Glutamatergic neuron (in vitro differentiated cells): ENCODE data around the gene KLHL30. TPM values are rescaled to one million over a fixed set of nuclear protein-coding genes. Genes with fewer than 3 reads are reported as not detected.

ENCODE experiments used
- DNase-seq: peaks from one replicate; pipeline ENCODE4 v3.0.0; 2022
- H3K27ac Mint-ChIP-seq: one replicate; pipeline ENCODE4 v1.8.0; 2020; ENCODE audit warnings: mild to moderate bottlenecking, mixed read lengths, inconsistent platforms; ENCODE audit not compliant: unreplicated experiment
- H3K27me3 Mint-ChIP-seq: one replicate; pipeline ENCODE4 v1.8.0; 2020; ENCODE audit warnings: mild to moderate bottlenecking, moderate library complexity, mixed read lengths, inconsistent platforms; ENCODE audit not compliant: unreplicated experiment
- H3K36me3 Mint-ChIP-seq: one replicate; pipeline ENCODE4 v1.8.0; 2020; ENCODE audit warnings: mild to moderate bottlenecking, mixed read lengths, inconsistent platforms; ENCODE audit not compliant: unreplicated experiment
- H3K4me1 Mint-ChIP-seq: one replicate; pipeline ENCODE4 v1.8.0; 2020; ENCODE audit warnings: mild to moderate bottlenecking, low read depth, mixed read lengths, inconsistent platforms; ENCODE audit not compliant: unreplicated experiment
- H3K4me3 Mint-ChIP-seq: one replicate; pipeline ENCODE4 v1.8.0; 2020; ENCODE audit warnings: mild to moderate bottlenecking, mixed read lengths, inconsistent platforms; ENCODE audit not compliant: unreplicated experiment
- H3K9me3 Mint-ChIP-seq: one replicate; pipeline ENCODE4 v1.8.0; 2020; ENCODE audit warnings: mild to moderate bottlenecking, moderate library complexity, mixed read lengths, inconsistent platforms; ENCODE audit not compliant: unreplicated experiment
- CTCF ChIP-seq: fragments of 200-600 bp; sonication (generic); IDR thresholded peaks from one replicate; pipeline ENCODE4 v1.5.0; 2021; ENCODE audit not compliant: partially characterized antibody, unreplicated experiment
- total RNA-seq: library from RNA; stranded (reverse); fragmentation: NEBNext Ultra II Directional; extraction: Animal tissue kit (Norgen Biotek cat#: 25700); gene quantifications from one replicate; pipeline ENCODE4 v1.2.1, GENCODE V29; 2021; ENCODE audit not compliant: unreplicated experiment

The KLHL30 gene
- total RNA-seq, 1 donor from 2014 or later = 3.5 TPM

DNA sequence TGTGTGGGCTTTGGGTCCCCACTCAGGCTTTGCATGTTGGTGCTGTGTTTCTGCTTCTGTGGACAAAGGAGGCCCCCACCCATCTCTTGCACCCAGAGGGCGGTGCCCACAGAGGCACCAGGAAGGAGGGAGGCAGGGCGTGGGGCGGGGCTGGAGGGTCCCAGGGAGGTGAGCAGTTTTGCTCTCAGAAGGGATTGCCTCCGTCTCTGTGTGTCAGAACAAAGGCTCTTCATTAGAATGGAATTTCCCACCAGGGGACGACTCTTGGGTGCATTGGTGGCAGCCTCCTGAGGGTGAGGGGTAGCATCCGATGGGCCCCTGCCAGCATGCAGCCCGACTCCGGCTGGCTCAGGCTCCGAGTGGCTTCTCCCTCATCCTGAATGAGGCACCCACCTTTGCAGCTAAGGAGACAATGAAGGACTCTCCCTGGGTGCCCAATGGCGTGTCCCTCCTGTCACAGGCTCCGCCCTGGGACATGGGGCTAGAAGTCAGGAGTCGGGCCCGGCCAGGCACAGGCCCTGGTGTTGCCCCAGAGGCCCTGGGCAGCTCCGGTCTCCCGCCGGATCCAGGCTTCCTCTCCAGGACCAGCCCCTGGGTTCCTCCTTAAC is 13.3 kb downstream of the KLHL30 start:
- no peak for DNase-seq
- Mint-ChIP-seq H3K4me1 (no peaks in the 10 kb centered on the region), H3K4me3 (no peak overlapping the region), H3K36me3 (no peaks in the 10 kb centered on the region), H3K9me3 (peaks cover 3% of the 10 kb centered on the region), H3K27ac (no peak overlapping the region), H3K27me3 (no peaks in the 10 kb centered on the region)
- no peak for TF ChIP-seq CTCF

DNA sequence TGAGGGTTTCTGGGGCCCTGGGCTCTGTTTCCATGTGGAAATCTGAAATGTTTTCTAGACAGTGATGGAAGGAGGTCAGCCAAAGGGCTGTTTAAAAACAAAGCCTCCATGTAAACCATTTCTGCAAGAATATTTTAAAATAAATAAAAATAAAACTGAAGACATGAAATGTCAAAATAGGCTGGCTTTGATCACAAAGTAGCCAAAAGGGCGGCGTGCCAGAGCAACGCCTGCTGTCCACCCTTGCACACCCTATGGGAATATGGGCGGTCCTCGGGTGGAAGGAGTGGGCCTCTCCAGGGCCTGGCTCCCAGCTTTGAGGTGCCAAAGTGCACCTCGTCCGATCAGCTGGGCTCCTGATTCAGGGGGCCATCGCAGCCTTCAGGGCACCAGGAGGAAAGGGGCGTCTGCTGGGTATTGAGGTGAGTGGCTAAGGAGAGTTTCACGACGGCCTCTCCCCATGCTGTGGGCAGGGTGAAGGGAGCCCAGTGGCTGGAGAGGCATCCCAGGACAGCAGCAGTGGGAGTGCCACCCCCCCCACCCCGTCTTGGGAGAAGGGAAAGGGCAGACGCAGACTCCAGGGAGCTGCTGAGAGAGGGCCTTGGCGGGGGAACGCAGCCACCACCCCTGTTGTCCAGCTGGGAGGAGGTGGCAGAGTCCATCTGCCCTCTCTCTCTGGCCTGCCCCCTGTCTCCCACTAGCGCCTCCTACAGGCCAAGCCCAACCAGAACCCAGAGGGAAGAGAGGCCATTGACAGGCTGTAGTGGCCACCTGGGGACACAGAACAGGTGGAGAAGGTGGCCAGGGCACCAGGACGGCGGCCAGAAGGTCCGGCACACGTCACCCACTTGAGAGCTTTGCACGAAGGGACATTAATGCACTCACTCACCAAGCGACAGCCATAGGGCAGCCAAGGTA is 14.6 kb downstream of the KLHL30 start:
- Mint-ChIP-seq H3K4me3 (no peak overlapping the region), H3K27ac (no peak overlapping the region), H3K27me3 (no peaks in the 10 kb centered on the region), H3K4me1 (no peaks in the 10 kb centered on the region), H3K9me3 (peaks cover 3% of the 10 kb centered on the region), H3K36me3 (no peaks in the 10 kb centered on the region)
- peak; percentile 28 for TF ChIP-seq CTCF
- DNase-seq = no peak

DNA sequence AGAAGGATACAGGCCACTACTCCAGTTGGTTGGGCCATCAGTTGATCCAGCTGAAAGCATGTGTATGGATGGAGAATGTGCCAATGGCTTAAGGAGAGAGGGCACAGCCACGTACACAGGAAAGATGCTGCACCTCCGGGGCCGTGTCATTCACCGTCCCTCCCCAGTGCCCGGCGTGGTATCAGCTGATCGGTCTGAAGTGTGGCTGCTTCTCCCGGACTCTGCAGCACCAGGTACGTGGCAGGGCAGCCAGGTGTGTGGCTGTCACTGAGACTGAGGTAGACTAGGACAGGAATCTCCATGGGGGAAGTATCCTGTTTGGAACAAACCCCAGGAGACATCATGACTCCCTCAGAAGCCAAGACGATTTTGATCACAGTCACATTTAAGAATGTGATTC is 16.1 kb downstream of the KLHL30 start:
- no peak for TF ChIP-seq CTCF
- H3K4me1 Mint-ChIP-seq = peaks cover 3% of the 10 kb centered on the region
- H3K9me3 Mint-ChIP-seq = peaks cover 5% of the 10 kb centered on the region
- H3K27ac Mint-ChIP-seq = no peak overlapping the region
- no peak overlapping the region for H3K4me3 Mint-ChIP-seq
- no peaks in the 10 kb centered on the region for H3K36me3 Mint-ChIP-seq
- no peak for DNase-seq
- H3K27me3 Mint-ChIP-seq = no peaks in the 10 kb centered on the region

- Mint-ChIP-seq H3K27me3 (no peaks in the 10 kb centered on the region), H3K4me3 (no peak overlapping the region)
Observed at GRCh38 chr2:238155051-238155760, 16.7 kb downstream of the KLHL30 start.

More at GRCh38 chr2:238155051-238155760, 16.7 kb downstream of the KLHL30 start:
- no peak for DNase-seq
- TF ChIP-seq CTCF = no peak
- peaks cover 5% of the 10 kb centered on the region for H3K9me3 Mint-ChIP-seq
- peaks cover 6% of the 10 kb centered on the region for H3K4me1 Mint-ChIP-seq
- H3K36me3 Mint-ChIP-seq = no peaks in the 10 kb centered on the region
- H3K27ac Mint-ChIP-seq = no peak overlapping the region
